Heart left ventricle (tissue), 16 donors: ENCODE measurements around the gene TSPAN15. TPM values are rescaled to one million over a fixed set of nuclear protein-coding genes. Genes with fewer than 3 reads are reported as not detected.

Experiments used
- ATAC-seq, 4 donors: fragments of 200-7000 bp; cut with Tn5 transposase; one replicate each; pipeline ENCODE4 v1.9.1; 2020 to 2022; ENCODE audit warnings: moderate library complexity in 4 of 4, mild to moderate bottlenecking in 3 of 4, moderate number of reproducible peaks in 1 of 4
- DNase-seq, 5 donors: peaks; one replicate each; pipeline ENCODE4 v3.0.0-alpha.2; 2020
- H3K27ac ChIP-seq, 12 donors: fragments of 200-600 bp; sonication (generic) in 4 of 12; one replicate each; pipeline versions ENCODE4 v1.5.0 to v1.8.0; 2016 to 2022; ENCODE audit warnings: mild to moderate bottlenecking in 2 of 12
- H3K27me3 ChIP-seq, 9 donors: fragments of 200-600 bp; sonication (generic) in 2 of 9; one replicate each; pipeline versions ENCODE4 v1.5.1 to v1.8.0; 2016 to 2022; ENCODE audit warnings: mild to moderate bottlenecking in 3 of 9
- H3K36me3 ChIP-seq, 9 donors: fragments of 200-600 bp; sonication (generic) in 2 of 9; one replicate each; pipeline versions ENCODE4 v1.5.0 to v1.8.0; 2018 to 2022; ENCODE audit warnings: mild to moderate bottlenecking in 2 of 9
- H3K4me1 ChIP-seq, 12 donors: fragments of 200-600 bp; sonication (generic) in 4 of 12; one replicate each; pipeline versions ENCODE4 v1.5.0 to v1.8.0; 2016 to 2022; ENCODE audit warnings: mild to moderate bottlenecking in 3 of 12
- H3K4me3 ChIP-seq, 12 donors: fragments of 200-600 bp; sonication (generic) in 4 of 12; one replicate each; pipeline versions ENCODE4 v1.5.0 to v1.8.0; 2017 to 2022; ENCODE audit warnings: mild to moderate bottlenecking in 9 of 12, moderate library complexity in 4 of 12
- H3K9me3 ChIP-seq, 12 donors: fragments of 200-600 bp; sonication (generic) in 4 of 12; one replicate each; pipeline versions ENCODE4 v1.5.0 to v1.8.0; 2016 to 2022; ENCODE audit warnings: mild to moderate bottlenecking in 1 of 12
- POLR2A ChIP-seq, 2 donors: fragments of 450-650 bp; IDR thresholded peaks; one replicate each; pipeline ENCODE4 v1.6.1; 2017; ENCODE audit warnings: antibody characterized with exemption in 2 of 2, mild to moderate bottlenecking in 2 of 2, moderate library complexity in 2 of 2
- WGBS, 4 donors: extraction: QIAGEN DNeasy Blood & Tissue Kit in 2 of 4; methylation state at CpG; one replicate each; pipeline versions ENCODE4 v1.1.5 to v1.1.7; 2013 to 2018; 5-methylcytosine and 5-hydroxymethylcytosine counted together
- intact Hi-C, 10 donors: fragments of 100-400 bp; cut with DNase I; formaldehyde crosslinking; loops; one replicate each; pipeline versions ENCODE4 v1.11.1 to v1.14.2; 2022
- polyA plus RNA-seq, 2 donors: library from polyadenylated mRNA; stranded (reverse); fragments of 200-250 nt; gene quantifications; one replicate each; pipeline ENCODE4 v1.2.3, GENCODE V29; 2013
- total RNA-seq, 9 donors: library from RNA; depleted of rRNA in 2 of 9; stranded (reverse); fragments of >200 nt in 2 of 9; fragmentation: NEBNext Ultra II Directional in 3 of 9; extraction: Animal tissue kit (Norgen Biotek cat#: 25700) in 3 of 9; gene quantifications; one replicate each; pipeline versions ENCODE4 v1.1.0 to v1.2.4, GENCODE V29; 2016 to 2023
- TF ChIP-seq, protein P1 (sequence below), 12 donors: fragments of 200-600 bp; sonication (generic) in 4 of 12; IDR thresholded peaks; one replicate each; pipeline versions ENCODE4 v1.5.0 to v1.8.0; 2018 to 2022; ENCODE audit warnings: antibody characterized with exemption in 12 of 12, mild to moderate bottlenecking in 5 of 12
- donor health status: ischemic (EF 13 %, LVEDD 7.1; RV severe dilation, severe dysfunction).
- donor health status: healthy with polysubstance abuse.
- donor health status: DM: no; HTN: yes; CAD: no.
- donor health status: DM: no; HTN: no; CAD: no.
- donor health status: ischemic (EF 25% LVEDD 6.9; RV normal size, moderate dysfunction).
- donor health status: ischemic (EF 25% LVEDD 5.7; RV mildly dilated, moderate dysfunction).
- donor health status: healthy.
- donor health status: DM: yes; HTN: yes; CAD: no.
- donor health status: ischemic (EF 35%, LVEDD 5.7; RV mildly dilated, moderate dysfunction).
- donor health status: nonischemic (EF 11% LVEDD 7.7; RV severe dilation, severe dysfunction).
- donor health status: DM: yes; HTN: yes; CAD: no.
- donor health status: PGD.
- donor health status: ischemic (EF 29% LVEDD 5.4; RV normal size, mild dysfunction).
- donor health status: nonischemic (EF 23%, LVEDD 6.1; RV moderate dilation, normal function).

TSPAN15 gene
- total and polyA plus RNA-seq, 11 donors: 4.5 to 20.2 (median 11.1) TPM

DNA sequence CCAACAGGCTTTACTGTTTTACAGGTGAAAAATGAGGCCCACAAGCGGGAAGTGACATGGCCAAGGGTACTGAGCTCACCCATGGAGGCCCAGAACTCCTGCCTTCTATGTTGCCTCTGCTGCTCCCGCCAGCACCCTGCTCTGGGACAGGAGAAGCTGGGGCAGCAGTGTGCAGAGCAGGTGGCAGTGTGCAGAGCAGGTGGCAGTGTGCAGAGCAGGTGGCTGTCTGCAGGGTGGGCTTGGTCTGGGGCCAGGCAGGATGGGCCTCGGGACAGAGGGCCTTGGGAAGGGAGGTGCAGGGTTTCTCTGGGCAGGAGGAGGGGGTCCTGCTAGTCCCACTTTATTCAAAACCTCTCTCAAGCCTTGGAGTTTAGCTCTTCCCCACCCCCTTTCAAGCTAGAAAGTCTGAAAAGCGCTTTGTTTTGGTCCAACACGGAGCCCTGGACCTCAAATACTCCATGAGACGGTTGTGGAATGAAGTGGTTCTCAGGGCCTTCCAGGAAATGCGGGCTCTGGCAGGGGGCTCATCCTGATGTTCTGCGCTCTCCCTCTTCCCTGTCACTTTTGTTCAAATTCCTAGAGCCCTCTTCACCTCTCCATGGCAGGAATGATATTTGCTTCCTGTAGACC is 26.8 kb downstream of the TSPAN15 start:
- no peaks in the 10 kb centered on the region for H3K9me3 ChIP-seq
- intact Hi-C loops: no loop called here
- no peaks in the 10 kb centered on the region for H3K27me3 ChIP-seq
- ATAC-seq (no peak), DNase-seq (no peak)
- H3K4me3 ChIP-seq: no peak overlapping the region
- peak overlapping the region in 5 of 12 donors; percentile 19 to 92 (median 80) for H3K27ac ChIP-seq
- TF ChIP-seq, protein P1, sequence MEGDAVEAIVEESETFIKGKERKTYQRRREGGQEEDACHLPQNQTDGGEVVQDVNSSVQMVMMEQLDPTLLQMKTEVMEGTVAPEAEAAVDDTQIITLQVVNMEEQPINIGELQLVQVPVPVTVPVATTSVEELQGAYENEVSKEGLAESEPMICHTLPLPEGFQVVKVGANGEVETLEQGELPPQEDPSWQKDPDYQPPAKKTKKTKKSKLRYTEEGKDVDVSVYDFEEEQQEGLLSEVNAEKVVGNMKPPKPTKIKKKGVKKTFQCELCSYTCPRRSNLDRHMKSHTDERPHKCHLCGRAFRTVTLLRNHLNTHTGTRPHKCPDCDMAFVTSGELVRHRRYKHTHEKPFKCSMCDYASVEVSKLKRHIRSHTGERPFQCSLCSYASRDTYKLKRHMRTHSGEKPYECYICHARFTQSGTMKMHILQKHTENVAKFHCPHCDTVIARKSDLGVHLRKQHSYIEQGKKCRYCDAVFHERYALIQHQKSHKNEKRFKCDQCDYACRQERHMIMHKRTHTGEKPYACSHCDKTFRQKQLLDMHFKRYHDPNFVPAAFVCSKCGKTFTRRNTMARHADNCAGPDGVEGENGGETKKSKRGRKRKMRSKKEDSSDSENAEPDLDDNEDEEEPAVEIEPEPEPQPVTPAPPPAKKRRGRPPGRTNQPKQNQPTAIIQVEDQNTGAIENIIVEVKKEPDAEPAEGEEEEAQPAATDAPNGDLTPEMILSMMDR (IDR thresholded peaks at IDR 0.05): no peak
- no peak for TF ChIP-seq POLR2A (IDR thresholded peaks at IDR 0.05)
- whole genome bisulfite sequencing, 4 donors: 86 to 90% (median 88%) methylated on average over 8 of the region's 8 CpGs
- peaks cover 24 to 82% (median 71%) of the 10 kb centered on the region in 12 donors for H3K4me1 ChIP-seq
- no peaks in the 10 kb centered on the region for H3K36me3 ChIP-seq

DNA sequence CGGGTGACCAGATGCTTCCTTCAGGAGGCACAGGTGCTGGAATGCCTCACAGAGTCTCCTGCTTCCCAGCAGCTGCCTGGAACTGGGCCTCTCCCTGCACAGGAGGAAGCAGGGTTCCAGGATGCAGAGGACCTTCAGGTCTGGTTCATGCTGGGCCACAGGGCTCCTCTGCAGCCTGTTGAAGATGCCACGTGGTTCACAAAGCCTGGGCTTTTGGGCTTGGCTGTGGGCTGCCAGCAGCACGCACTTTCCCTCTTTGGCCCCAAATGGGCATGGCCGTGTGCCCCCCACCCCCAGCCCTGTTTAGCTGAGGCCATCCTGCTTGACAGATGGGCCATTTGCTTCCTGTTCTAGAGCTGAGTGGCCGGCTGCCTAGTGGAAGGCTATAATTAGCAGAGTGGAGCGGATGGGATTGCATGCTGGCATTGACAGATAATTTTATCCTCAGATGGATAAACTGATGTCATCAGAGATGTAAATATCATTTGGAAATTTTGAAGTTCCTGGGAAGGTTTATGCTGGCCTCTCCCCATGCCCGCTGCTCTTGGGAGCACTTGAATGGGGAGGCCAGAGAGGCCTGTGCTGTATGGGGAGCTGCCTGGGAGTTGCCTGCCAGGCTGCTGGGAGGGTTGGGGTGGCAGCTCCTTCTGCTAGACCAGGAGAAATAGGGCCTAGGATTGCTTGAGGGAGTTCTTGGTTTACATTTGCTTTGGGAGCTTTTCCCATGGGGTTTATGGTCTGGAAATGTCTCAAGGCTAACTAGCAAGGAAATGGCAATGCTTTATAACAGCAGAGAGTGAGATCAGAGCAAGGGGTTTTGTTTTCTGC is 28.2 kb downstream of the TSPAN15 start:
- H3K9me3 ChIP-seq: no peaks in the 10 kb centered on the region
- H3K4me1 ChIP-seq: peaks cover 16 to 79% (median 61%) of the 10 kb centered on the region in 12 donors
- H3K36me3 ChIP-seq: no peaks in the 10 kb centered on the region
- WGBS, 4 donors: 18 to 23% (median 22%) methylated on average over 4 to 7 of the region's 7 CpGs
- intact Hi-C loops: no loop called here
- H3K27ac ChIP-seq: peak overlapping the region; percentile 53 to 92 (median 82)
- DNase-seq (peak in 4 of 5 donors; percentile 60 to 83 (median 66)), ATAC-seq (peak; percentile 55 to 83 (median 75))
- TF ChIP-seq, protein P1 (IDR thresholded peaks at IDR 0.05): no peak
- no peak for TF ChIP-seq POLR2A (IDR thresholded peaks at IDR 0.05)
- peak overlapping the region in 1 of 12 donors; percentile 12 for H3K4me3 ChIP-seq
- no peaks in the 10 kb centered on the region for H3K27me3 ChIP-seq

- intact Hi-C loops: no loop called here
- Histone ChIP-seq H3K27ac (peak overlapping the region; percentile 53 to 92 (median 82)), H3K36me3 (no peaks in the 10 kb centered on the region), H3K4me1 (peaks cover 16 to 78% (median 55%) of the 10 kb centered on the region in 12 donors), H3K9me3 (no peaks in the 10 kb centered on the region), H3K27me3 (no peaks in the 10 kb centered on the region), H3K4me3 (peak overlapping the region in 1 of 12 donors; percentile 12)
- 26 to 49% (median 37%) methylated on average over 1 of the region's 1 CpG for WGBS, 4 donors
- peak in 3 of 5 donors; percentile 40 to 56 (median 48) for DNase-seq
- no peak for TF ChIP-seq POLR2A (IDR thresholded peaks at IDR 0.05)
- TF ChIP-seq, protein P1 (IDR thresholded peaks at IDR 0.05): no peak
- peak; percentile 34 to 63 (median 55) for ATAC-seq
These were observed 28.8 kb downstream of the TSPAN15 start for GRCh38 chr10:69480068-69480412.

- Histone ChIP-seq H3K4me1 (peaks cover 16 to 78% (median 51%) of the 10 kb centered on the region in 12 donors), H3K9me3 (no peaks in the 10 kb centered on the region), H3K4me3 (no peak overlapping the region), H3K27me3 (no peaks in the 10 kb centered on the region), H3K36me3 (no peaks in the 10 kb centered on the region), H3K27ac (peak overlapping the region; percentile 46 to 92 (median 82))
- intact Hi-C loops: no loop called here
- WGBS, 4 donors: 62 to 71% (median 64%) methylated on average over 6 of the region's 6 CpGs
- TF ChIP-seq, protein P1 (IDR thresholded peaks at IDR 0.05): no peak
- TF ChIP-seq POLR2A (IDR thresholded peaks at IDR 0.05): no peak
- peak; percentile 21 to 54 (median 24) for ATAC-seq
- peak in 1 of 5 donors; percentile 33 for DNase-seq
These were observed 30.0 kb downstream of the TSPAN15 start for GRCh38 chr10:69481305-69481704.
